GM23338 (cell line): ENCODE data around the gene ZNF784. TPM values are rescaled to one million over a fixed set of nuclear protein-coding genes. Genes with fewer than 3 reads are reported as not detected.

Source experiments
- ATAC-seq: fragments of 200-7000 bp; cut with Tn5 transposase; 3 replicates; pipeline ENCODE4 v1.9.1; 2020
- DNase-seq: peaks from one replicate; pipeline ENCODE4 v3.0.0-alpha.2; 2015; ENCODE audit warnings: low spot score
- H2AFZ ChIP-seq: fragments of 200-600 bp; sonication (generic); 2 replicates; pipeline ENCODE4 v1.8.0; 2016; ENCODE audit warnings: antibody characterized with exemption, mild to moderate bottlenecking, moderate library complexity
- H3F3A ChIP-seq: fragments of 200-600 bp; sonication (generic); replicated peaks from 2 replicates; pipeline ENCODE4 v1.8.0; 2017; ENCODE audit warnings: antibody characterized with exemption, mixed run types, low read depth
- H3K27ac ChIP-seq: fragments of 200-600 bp; sonication (generic); 2 replicates; pipeline ENCODE4 v1.6.1; 2016; ENCODE audit warnings: low read depth
- H3K27me3 ChIP-seq: fragments of 200-600 bp; sonication (generic); 2 replicates; pipeline ENCODE4 v1.8.0; 2016; ENCODE audit warnings: mild to moderate bottlenecking, mixed run types, moderate library complexity; ENCODE audit not compliant: insufficient read depth
- H3K36me3 ChIP-seq: fragments of 200-600 bp; sonication (generic); 2 replicates; pipeline ENCODE4 v1.8.0; 2016; ENCODE audit warnings: mild to moderate bottlenecking; ENCODE audit not compliant: insufficient read depth
- H3K4me1 ChIP-seq: fragments of 200-600 bp; sonication (generic); 2 replicates; pipeline ENCODE4 v1.8.0; 2016; ENCODE audit warnings: mild to moderate bottlenecking, moderate library complexity; ENCODE audit not compliant: insufficient read depth
- H3K4me2 ChIP-seq: fragments of 200-600 bp; sonication (generic); 2 replicates; pipeline ENCODE4 v1.7.1; 2017; ENCODE audit warnings: mixed run types
- H3K4me3 ChIP-seq: fragments of 200-600 bp; sonication (generic); 2 replicates; pipeline ENCODE4 v1.6.1; 2016; ENCODE audit warnings: mixed run types
- H3K79me2 ChIP-seq: fragments of 200-600 bp; sonication (generic); replicated peaks from 2 replicates; pipeline ENCODE4 v1.8.0; 2017; ENCODE audit warnings: mild to moderate bottlenecking; ENCODE audit not compliant: insufficient read depth
- H3K9me2 ChIP-seq: fragments of 200-600 bp; sonication (generic); 2 replicates; pipeline ENCODE4 v1.8.0; 2017; ENCODE audit not compliant: insufficient read depth
- H4K20me1 ChIP-seq: fragments of 200-600 bp; sonication (generic); replicated peaks from 2 replicates; pipeline ENCODE4 v1.8.0; 2017; ENCODE audit warnings: mild to moderate bottlenecking; ENCODE audit not compliant: insufficient read depth
- H3K27ac Mint-ChIP-seq: 2 replicates; pipeline ENCODE4 v1.8.0; 2020; ENCODE audit warnings: inconsistent platforms, mild to moderate bottlenecking, moderate library complexity, mixed read lengths
- H3K27me3 Mint-ChIP-seq: 3 replicates; pipeline ENCODE4 v1.8.0; 2022; ENCODE audit warnings: low read depth, mild to moderate bottlenecking, moderate library complexity, mixed read lengths, inconsistent platforms; ENCODE audit not compliant: insufficient read depth, poor library complexity
- H3K36me3 Mint-ChIP-seq: 3 replicates; pipeline ENCODE4 v1.8.0; 2021; ENCODE audit warnings: low read depth, mild to moderate bottlenecking, inconsistent platforms, moderate library complexity, mixed read lengths
- H3K4me1 Mint-ChIP-seq: 3 replicates; pipeline ENCODE4 v1.8.0; 2020; ENCODE audit warnings: mild to moderate bottlenecking, inconsistent platforms, mixed read lengths
- H3K4me3 Mint-ChIP-seq: 3 replicates; pipeline ENCODE4 v1.8.0; 2021; ENCODE audit warnings: moderate library complexity, mild to moderate bottlenecking, inconsistent platforms, mixed read lengths
- H3K9me3 Mint-ChIP-seq: 3 replicates; pipeline ENCODE4 v1.8.0; 2020; ENCODE audit warnings: moderate library complexity, mild to moderate bottlenecking, inconsistent platforms, mixed read lengths
- EZH2 ChIP-seq: fragments of 200-600 bp; sonication (generic); IDR thresholded peaks from one replicate; pipeline ENCODE4 v1.8.0; 2017; ENCODE audit warnings: antibody characterized with exemption, mild to moderate bottlenecking, low read depth; ENCODE audit not compliant: unreplicated experiment
- EZH2phosphoT487 ChIP-seq: fragments of 200-600 bp; sonication (generic); IDR thresholded peaks from one replicate; pipeline ENCODE4 v1.8.1; 2018; ENCODE audit warnings: antibody characterized with exemption; ENCODE audit not compliant: unreplicated experiment
- JUNB ChIP-seq: IDR thresholded peaks from one replicate; pipeline ENCODE4 v1.6.1; 2016; ENCODE audit warnings: antibody characterized with exemption; ENCODE audit not compliant: unreplicated experiment
- POLR2AphosphoS5 ChIP-seq: IDR thresholded peaks from 2 replicates; pipeline ENCODE4 v1.6.1; 2016; ENCODE audit warnings: antibody characterized with exemption, low read depth
- REST ChIP-seq: IDR thresholded peaks from one replicate; pipeline ENCODE4 v1.6.1; 2018; ENCODE audit warnings: antibody characterized with exemption; ENCODE audit not compliant: unreplicated experiment
- ZNF114 ChIP-seq: fragments of 250-450 bp; sonication (Bioruptor Pico); IDR thresholded peaks from 2 replicates; pipeline ENCODE4 v1.5.0; 2020; ENCODE audit warnings: mild to moderate bottlenecking, moderate library complexity
- ZNF331 ChIP-seq: fragments of 250-450 bp; sonication (Bioruptor Pico); IDR thresholded peaks from 2 replicates; pipeline ENCODE4 v1.5.0; 2020; ENCODE audit warnings: low read depth, mild to moderate bottlenecking, moderate library complexity
- ZNF462 ChIP-seq: fragments of 250-450 bp; sonication (Bioruptor Pico); IDR thresholded peaks from 2 replicates; pipeline ENCODE4 v1.5.0; 2020; ENCODE audit warnings: mild to moderate bottlenecking, moderate library complexity
- polyA plus RNA-seq: library from polyadenylated mRNA; unstranded; fragments of >200 nt; fragmentation: Nextera tagmentation; extraction: Ambion mirVana; gene quantifications from 2 replicates; pipeline ENCODE4 v1.2.1, GENCODE V29; 2016
- total RNA-seq: library from RNA; depleted of rRNA; stranded (reverse); fragments of >200 nt; shearing (Covaris generic); gene quantifications from 2 replicates; pipeline ENCODE4 v1.2.3, GENCODE V29; 2014
- TF ChIP-seq, protein P1 (sequence below): IDR thresholded peaks from 2 replicates; pipeline ENCODE4 v1.6.1; 2016; ENCODE audit warnings: antibody characterized with exemption
- TF ChIP-seq, protein P2 (sequence below), 2 experiments: fragments of 200-600 bp in 1 of 2; sonication (generic) in 1 of 2; conservative IDR thresholded peaks; 2 replicates each; pipeline versions ENCODE4 v1.5.1 to v1.6.1; 2016 to 2017; ENCODE audit warnings: antibody characterized with exemption in 2 of 2, low read depth in 2 of 2, mild to moderate bottlenecking in 2 of 2, moderate library complexity in 1 of 2

ZNF784 gene
- total and polyA plus RNA-seq, 2 experiments from 2014 or later: 1.5 to 6.7 TPM

DNA sequence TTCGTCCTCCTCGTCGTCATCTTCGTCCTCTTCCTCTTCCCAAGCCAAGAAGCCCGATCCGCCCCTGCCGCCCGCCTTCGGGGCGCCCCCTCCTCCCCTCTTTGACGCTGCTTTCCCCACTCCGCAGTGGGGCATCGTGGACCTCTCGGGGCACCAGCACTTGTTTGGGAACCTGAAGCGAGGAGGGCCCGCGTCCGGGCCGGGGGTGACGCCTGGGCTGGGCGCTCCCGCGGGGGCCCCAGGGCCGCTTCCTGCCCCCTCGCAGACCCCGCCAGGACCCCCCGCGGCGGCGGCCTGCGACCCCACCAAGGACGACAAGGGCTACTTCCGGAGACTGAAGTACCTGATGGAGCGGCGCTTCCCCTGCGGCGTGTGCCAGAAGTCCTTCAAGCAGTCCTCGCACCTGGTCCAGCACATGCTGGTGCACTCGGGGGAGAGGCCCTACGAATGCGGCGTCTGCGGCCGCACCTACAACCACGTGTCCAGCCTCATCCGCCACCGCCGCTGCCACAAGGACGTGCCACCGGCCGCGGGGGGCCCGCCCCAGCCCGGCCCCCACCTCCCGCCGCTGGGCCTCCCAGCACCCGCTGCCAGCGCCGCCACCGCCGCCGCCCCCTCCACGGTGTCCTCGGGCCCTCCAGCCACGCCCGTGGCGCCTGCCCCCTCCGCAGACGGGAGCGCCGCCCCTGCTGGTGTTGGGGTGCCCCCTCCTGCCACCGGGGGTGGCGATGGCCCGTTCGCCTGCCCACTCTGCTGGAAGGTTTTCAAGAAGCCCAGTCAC is 10.2 kb downstream of the ZNF784 start:
- no peak overlapping the region for H3K4me3 ChIP-seq
- no peaks in the 10 kb centered on the region for H3K27me3 ChIP-seq
- H3K4me1 Mint-ChIP-seq: 0 out of 3 replicates have a peak, but pooled peaks cover 2% of the 10 kb centered on the region
- H3K4me1 ChIP-seq: no peaks in the 10 kb centered on the region
- H3K79me2 ChIP-seq: peaks cover 2% of the 10 kb centered on the region; the same call in 1 of the 2 replicates
- no peak for ATAC-seq
- no peak overlapping the region for H3K27ac Mint-ChIP-seq
- H3K9me3 Mint-ChIP-seq: peaks cover 5% of the 10 kb centered on the region
- TF ChIP-seq REST (no peak), EZH2phosphoT487 (no peak), ZNF114 (CRISPR knock-in tag) (no peak), POLR2AphosphoS5 (no peak), EZH2 (no peak), ZNF331 (CRISPR knock-in tag) (no peak), JUNB (no peak), ZNF462 (CRISPR knock-in tag) (no peak)
- TF ChIP-seq, protein P1, sequence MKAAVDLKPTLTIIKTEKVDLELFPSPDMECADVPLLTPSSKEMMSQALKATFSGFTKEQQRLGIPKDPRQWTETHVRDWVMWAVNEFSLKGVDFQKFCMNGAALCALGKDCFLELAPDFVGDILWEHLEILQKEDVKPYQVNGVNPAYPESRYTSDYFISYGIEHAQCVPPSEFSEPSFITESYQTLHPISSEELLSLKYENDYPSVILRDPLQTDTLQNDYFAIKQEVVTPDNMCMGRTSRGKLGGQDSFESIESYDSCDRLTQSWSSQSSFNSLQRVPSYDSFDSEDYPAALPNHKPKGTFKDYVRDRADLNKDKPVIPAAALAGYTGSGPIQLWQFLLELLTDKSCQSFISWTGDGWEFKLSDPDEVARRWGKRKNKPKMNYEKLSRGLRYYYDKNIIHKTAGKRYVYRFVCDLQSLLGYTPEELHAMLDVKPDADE: no peak
- TF ChIP-seq, protein P2, sequence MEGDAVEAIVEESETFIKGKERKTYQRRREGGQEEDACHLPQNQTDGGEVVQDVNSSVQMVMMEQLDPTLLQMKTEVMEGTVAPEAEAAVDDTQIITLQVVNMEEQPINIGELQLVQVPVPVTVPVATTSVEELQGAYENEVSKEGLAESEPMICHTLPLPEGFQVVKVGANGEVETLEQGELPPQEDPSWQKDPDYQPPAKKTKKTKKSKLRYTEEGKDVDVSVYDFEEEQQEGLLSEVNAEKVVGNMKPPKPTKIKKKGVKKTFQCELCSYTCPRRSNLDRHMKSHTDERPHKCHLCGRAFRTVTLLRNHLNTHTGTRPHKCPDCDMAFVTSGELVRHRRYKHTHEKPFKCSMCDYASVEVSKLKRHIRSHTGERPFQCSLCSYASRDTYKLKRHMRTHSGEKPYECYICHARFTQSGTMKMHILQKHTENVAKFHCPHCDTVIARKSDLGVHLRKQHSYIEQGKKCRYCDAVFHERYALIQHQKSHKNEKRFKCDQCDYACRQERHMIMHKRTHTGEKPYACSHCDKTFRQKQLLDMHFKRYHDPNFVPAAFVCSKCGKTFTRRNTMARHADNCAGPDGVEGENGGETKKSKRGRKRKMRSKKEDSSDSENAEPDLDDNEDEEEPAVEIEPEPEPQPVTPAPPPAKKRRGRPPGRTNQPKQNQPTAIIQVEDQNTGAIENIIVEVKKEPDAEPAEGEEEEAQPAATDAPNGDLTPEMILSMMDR (conservative IDR thresholded peaks at IDR 0.05; ENCODE audit: low read depth in 2 of 2): no peak
- peaks cover 5% of the 10 kb centered on the region; the same call in 1 of the 2 replicates for H3K36me3 ChIP-seq
- peaks cover 13% of the 10 kb centered on the region for H3K27me3 Mint-ChIP-seq
- peaks cover 36% of the 10 kb centered on the region for H3K36me3 Mint-ChIP-seq
- peak; percentile 3 for DNase-seq
- peaks cover 26% of the 10 kb centered on the region for H4K20me1 ChIP-seq
- H3K4me2 ChIP-seq: no peak overlapping the region
- no peak overlapping the region for H2AFZ ChIP-seq
- no peak overlapping the region for H3K4me3 Mint-ChIP-seq
- H3K27ac ChIP-seq: no peak overlapping the region
- no peaks in the 10 kb centered on the region for H3K9me2 ChIP-seq
- 0 out of 2 replicates have a peak, but pooled peaks cover 3% of the 10 kb centered on the region for H3F3A ChIP-seq
